GM19455 (cell line): ENCODE measurements around the gene ANKRD33.

Experiments used
- ATAC-seq: cut with Tn5 transposase; IDR thresholded peaks from one replicate; pipeline ENCODE4 v1.9.1; 2021; ENCODE audit not compliant: unreplicated experiment

Gene ANKRD33, protein sequence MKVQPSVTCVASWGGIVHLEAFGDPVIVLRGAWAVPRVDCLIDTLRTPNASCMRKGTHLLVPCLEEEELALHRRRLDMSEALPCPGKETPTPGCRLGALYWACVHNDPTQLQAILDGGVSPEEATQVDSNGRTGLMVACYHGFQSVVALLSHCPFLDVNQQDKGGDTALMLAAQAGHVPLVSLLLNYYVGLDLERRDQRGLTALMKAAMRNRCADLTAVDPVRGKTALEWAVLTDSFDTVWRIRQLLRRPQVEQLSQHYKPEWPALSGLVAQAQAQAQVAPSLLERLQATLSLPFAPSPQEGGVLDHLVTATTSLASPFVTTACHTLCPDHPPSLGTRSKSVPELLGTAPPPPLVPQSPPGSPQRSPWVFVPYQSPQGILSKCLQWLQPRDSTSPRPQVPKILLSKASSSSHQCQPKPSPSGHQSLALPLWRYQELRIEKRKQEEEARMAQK

GRCh38 chr12:51887476-51888315 is at the start of gene ANKRD33:
Gene ANKRD33 (plus strand): TSS chr12:51888103. CDS start chr12:51888187, 84 bp downstream.
- ATAC-seq: no peak

- ATAC-seq: no peak
Observed at GRCh38 chr12:51838762-51839161, 49.1 kb upstream of the ANKRD33 start.

DNA sequence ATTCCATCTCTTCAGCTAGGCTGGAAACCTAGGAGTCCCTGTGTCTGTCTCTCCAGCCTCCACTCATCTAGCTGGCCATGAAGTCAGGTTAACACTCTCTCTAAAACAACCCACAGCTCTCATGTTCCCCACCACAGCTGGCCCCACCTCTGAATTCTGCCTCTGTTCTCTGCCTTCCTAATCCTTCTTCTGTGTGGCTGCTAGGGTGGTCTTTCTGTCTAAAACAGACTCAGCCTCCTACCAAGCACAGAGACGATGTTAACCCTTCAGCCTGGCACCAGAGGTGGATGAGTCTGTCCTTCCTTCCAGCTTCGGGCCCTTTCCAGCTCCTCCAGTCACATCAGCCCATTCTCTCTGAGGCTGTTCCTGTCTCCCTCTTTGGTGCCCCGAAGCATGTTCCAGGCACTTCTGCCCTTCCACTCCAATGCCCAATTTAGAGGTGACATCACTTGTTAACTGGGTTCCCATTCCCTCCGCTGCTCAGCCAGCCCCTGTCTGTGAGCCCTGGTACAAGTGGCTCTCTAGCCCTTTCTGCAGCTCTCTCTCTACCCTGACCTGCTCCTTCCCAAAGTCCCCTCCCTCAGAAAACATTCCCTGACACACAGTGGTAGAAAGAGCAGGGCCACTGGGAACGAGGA is 48.5 kb upstream of the ANKRD33 start:
- no peak for ATAC-seq

DNA sequence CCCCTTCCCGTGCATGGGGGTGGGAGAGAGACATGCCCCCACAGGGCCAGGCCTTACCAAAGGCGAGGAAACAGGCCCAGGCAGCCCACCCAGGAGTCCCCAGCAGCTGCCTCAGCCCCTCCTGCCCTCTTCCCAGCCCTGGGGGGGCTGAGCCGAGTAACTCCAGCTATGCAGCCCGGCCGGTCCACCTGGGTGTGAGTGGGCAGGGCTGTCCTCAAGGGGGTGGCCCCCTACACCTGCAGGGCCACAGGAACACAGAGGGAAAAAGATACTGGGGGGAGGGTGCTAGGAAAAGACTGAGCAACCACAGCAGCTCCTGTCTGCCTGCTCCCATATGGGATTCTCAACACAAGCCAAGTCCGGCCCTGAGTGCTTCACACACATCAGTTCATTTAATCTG is 46.9 kb upstream of the ANKRD33 start:
- ATAC-seq: no peak

DNA sequence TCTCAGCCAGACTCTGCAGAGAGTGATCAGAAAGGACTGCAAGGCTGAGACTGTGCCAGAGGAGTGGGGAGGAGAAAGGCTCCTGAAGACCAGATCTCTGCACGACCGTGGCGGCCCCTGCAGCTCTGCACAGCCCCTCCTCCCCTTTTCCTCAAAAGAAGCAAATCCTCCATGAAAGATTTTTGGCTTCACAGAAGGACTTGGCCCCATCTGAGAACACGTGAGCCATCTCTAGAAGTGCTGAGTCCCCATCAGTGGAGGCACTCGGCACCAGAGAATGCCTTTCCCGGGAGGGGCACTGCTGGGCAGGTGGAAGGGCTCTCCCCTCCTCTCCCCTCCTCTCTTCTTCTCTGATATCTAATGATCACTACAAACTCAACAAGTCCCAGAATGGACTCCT is 46.2 kb upstream of the ANKRD33 start:
- ATAC-seq: no peak

- no peak for ATAC-seq
Observed at GRCh38 chr12:51844854-51845253, 43.0 kb upstream of the ANKRD33 start.

DNA sequence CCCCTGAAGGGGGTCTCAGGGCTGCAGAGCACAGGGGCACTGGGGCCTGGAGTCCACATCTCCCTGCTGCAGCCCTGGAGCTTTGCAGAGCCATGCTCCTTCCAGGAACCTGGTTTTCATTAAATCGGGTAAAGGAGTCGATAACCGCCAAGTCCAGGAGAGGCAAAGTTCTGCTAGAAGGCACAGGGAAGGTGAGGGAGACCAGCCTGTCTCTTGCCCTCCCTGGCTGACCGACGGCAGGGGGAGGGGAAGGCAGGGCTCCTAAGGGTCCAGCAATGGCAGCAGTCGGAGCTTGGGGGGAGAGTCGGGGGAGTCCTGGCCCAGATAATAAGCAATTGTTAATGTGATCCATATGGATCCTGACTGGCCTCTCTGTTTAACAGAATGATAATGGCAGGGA is 42.4 kb upstream of the ANKRD33 start:
- ATAC-seq: no peak

GRCh38 chr12:51846271-51846691 is 41.6 kb upstream of the ANKRD33 start:
- ATAC-seq: no peak

GRCh38 chr12:51846911-51847642 is 40.8 kb upstream of the ANKRD33 start:
- ATAC-seq: no peak

DNA sequence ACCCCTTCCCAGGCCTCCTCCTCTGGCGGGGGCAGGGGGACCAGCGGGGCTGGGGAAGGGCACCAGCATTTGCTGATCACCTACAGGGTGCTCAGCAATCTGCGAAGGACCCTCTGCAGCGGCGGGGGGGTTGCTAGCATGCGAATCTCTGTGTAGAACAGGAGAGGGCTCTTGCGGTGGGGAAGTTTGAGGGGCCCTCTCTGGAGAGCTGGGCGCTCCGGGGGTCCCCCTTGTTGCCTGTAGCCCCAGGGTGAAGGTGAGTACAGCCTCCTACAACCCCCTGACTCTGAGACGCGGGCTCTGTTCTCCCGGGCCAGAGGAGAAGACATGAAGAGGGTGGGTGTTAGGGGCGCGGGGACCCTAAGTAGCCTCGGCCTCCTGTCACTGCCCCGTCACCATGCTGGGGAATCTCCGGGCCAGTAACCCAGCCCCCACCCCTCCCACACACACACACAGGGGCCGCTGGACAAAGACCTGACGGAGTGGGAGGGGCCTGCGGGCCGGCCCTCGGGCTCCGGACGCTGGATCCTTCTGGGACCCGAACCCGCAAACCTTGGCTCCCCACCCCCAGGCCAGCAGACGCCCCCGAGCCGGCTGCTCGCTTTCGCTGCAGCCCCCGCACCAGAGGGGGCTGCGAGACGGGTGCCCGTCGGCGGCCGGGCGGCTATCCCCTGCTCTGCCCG is 40.1 kb upstream of the ANKRD33 start:
- no peak for ATAC-seq

DNA sequence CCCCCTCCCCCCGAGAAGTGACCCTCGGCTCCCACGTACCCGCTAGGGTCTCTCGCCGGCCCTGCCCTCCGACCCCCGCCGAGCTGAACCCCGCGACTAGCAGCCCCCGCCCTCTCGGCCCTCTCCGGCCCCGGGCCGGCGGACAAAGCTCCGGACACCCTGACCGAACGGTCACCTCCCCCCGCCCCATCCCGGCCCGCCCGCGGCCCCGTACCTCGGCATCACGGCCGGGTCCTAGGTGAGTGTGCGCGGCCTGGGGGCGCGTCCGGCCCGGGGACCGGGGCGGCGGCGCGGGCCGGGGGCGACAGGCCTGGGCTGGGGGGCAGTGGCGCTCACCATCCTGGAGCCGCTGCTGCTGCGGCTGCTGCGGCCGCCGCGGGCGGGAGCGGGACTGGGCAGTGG is 39.6 kb upstream of the ANKRD33 start, which contains the start of gene FIGNL2:
Gene FIGNL2, minus strand, starts transcription at position 393 of the 402 bp plus-strand sequence. CDS start 26,305 bp downstream, outside the sequence.
- ATAC-seq: no peak

- no peak for ATAC-seq
Observed at GRCh38 chr12:51848841-51849735, 38.8 kb upstream of the ANKRD33 start.

DNA sequence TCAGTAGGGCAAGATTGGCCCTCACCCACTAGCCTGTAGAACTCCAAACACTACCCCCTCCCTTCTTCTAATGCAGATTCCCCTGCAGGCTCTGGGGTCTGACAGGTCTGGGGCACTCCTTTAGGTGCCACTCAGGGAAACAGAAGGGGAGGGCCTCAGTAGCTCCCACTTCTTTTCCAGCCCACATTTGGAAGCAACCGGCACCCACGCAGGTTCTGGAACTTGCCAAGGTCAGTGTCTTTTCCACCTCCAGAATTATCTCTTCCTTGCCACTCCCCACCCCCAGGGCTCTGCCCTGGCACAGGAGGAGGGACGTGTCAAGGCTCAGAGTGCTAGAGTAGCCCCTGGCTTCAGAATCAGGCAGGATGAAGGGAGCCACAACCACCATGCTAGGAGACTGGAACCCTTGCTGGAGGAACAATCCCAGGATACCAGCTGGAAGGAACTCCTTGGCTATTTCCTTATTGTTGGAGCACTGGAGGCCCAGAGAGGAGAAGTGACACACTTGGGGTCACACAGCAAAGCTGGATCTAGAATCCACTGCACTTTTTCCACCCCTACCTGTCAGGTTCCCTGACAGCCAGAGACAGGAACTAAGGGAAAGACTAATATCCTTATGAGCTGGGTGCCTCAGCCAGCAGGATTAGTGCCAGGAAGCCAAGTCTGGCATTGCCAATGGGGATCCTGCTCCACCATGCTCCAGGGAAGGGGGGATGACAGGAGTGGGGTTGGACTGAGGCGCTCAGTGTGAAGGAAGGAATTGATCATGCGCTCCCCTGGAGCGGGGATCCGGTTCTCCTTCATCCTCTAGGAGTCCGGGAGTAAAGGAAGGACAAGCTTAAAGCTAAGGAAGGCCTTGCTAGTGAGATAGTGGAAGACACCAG is 37.6 kb upstream of the ANKRD33 start:
- ATAC-seq: no peak

GRCh38 chr12:51850965-51851299 is 37.0 kb upstream of the ANKRD33 start:
- ATAC-seq: no peak

GRCh38 chr12:51851413-51852124 is 36.3 kb upstream of the ANKRD33 start:
- ATAC-seq: no peak

DNA sequence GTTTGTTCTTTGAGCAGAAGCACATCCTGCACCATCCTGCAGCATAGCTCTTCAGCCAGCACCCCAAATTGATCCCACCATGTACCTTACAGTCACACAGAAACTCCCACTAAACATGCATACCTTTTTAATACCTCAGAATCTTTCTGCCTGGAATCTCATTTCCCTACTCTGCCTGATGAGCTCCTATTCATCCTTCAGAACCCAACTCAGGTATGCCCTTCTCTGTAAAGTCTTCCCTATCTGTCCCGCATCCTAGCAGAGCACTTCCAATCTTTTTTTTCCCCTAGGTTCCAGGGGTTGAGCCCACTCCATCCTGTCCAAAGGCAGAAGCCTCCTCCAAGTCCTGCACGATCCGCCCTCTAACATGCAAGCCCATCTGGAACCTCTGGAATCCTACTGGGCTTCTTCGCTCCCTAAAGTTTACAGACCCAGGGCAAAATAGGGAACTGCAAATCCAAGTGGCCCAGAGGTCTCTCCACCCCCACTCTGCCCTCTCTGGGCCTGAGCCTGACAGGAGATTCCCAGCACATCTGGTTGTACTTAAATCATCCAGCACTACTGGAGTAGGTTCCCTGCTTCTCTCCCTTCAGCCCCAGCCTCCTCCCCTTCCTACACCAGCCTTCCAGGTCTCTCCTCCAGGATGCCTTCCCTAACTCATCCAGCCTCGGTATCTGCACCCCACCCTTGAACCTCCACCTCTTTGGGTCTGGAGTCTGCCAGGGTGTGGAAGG is 35.3 kb upstream of the ANKRD33 start:
- ATAC-seq: no peak
